ENCODE results near the gene LSS.

LSS gene

GRCh38 chr21:46219591-46220239, 8.9 kb downstream of the LSS start:
- no peak for DNase-seq (ENCODE audit: low read depth in 4 of 4, low spot score in 1 of 4)

GRCh38 chr21:46218906-46219590, 9.5 kb downstream of the LSS start:
- no peak for DNase-seq (ENCODE audit: low read depth in 4 of 4, low spot score in 1 of 4)

DNA sequence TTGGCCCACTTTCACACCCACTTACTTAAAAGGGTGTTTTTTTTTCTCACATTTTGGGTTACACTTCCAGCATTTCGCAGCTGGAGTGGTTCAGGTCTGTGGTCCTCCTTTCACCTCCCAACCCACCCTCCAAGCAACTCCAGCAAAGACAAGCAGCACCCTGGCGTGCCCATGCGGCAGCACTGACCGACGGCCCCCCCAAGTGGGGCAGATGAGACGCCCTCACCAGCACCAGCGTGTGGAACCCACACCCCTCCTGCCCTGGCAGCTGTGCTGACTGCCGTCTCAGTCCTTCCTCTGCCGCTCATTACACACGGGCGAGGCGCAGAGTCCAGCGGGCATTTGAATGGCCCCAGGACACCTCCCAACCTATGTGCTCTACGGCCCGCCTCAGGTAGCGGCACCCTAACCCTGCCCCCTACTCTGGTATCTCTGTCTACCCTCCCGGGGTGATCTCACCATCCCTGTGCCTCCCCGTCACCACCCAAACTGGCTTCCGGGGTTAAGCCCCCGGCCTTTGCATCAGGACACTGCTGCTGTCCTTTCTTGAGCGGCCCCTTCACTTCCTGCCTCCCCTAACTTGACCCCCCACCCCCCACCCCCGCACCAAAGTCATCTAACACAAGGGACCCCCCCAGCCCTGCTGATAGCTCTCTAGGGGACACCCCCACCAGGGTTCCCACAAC, 10.9 kb downstream of the LSS start:
- no peak for DNase-seq (ENCODE audit: low read depth in 4 of 4, low spot score in 1 of 4)

DNA sequence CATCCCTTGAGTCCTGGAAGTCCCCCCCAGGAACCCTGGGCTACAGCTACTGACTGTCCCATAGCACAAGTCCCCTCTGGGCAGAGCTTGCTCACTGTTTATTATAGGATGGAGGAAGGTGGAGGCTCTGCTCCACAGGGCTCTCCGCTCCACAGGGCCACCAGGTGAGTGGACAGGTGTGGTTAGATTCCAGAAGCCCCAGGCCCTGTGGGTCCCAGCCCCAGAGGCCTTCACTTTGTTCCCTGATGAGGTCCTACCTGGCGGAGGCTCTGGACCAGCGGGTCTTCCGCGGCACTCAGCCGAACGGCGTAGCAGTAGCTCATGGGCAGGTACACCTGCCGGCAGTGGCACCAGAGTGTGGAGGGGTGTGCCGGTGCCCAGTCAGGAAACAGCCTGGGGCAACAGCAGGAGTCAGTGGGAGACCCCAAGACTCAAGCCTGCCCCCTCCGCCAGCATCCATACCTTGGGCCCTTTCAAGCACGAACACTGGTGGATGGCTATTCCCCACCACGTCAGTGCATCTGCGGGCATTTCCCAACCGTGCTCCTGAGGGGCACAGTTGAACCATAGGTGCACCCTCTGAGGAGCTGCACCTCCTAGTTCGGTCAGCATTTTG, 12.3 kb downstream of the LSS start:
- DNase-seq (ENCODE audit: low read depth in 4 of 4, low spot score in 1 of 4) = no peak

DNA sequence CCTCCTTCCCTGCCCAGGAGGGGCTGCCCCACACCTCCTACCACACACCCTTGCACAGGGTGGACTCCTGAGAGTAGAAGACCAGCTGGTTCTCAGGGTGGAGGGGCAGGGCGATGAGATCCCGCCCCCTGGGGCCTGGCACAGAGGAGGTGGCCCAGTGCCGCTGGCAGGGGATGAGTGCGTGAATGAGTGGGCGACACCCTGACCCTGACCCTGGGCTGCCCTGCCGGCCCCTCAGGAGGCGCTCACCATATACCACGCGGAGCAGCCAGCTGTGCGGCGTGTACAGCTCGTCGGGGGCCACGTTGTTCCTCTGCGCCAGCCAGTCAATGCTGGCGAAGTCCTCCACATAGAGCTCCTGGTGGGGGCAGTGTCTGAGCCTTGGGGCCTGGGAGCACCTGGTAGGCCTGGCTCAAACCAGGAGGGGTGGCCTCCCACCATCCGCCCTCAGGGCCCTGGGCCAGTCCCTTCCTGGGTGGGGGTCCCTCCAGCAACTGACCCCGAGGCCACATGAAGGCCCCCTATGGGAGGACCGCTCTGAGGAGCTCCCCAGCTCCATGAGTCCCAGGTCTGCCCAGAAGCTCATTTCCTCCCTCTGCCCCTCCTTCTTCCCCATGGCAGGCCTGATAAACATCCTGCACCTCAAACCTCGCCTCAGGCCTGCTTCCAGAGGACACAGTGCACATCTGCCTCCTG, 13.0 kb downstream of the LSS start:
- no peak for DNase-seq (ENCODE audit: low read depth in 4 of 4, low spot score in 1 of 4)

- DNase-seq (ENCODE audit: low read depth in 4 of 4, low spot score in 1 of 4) = no peak
These were observed 13.9 kb downstream of the LSS start for GRCh38 chr21:46214478-46215340.

GRCh38 chr21:46213620-46214286, 14.8 kb downstream of the LSS start:
- no peak for DNase-seq (ENCODE audit: low read depth in 4 of 4, low spot score in 1 of 4)

DNA sequence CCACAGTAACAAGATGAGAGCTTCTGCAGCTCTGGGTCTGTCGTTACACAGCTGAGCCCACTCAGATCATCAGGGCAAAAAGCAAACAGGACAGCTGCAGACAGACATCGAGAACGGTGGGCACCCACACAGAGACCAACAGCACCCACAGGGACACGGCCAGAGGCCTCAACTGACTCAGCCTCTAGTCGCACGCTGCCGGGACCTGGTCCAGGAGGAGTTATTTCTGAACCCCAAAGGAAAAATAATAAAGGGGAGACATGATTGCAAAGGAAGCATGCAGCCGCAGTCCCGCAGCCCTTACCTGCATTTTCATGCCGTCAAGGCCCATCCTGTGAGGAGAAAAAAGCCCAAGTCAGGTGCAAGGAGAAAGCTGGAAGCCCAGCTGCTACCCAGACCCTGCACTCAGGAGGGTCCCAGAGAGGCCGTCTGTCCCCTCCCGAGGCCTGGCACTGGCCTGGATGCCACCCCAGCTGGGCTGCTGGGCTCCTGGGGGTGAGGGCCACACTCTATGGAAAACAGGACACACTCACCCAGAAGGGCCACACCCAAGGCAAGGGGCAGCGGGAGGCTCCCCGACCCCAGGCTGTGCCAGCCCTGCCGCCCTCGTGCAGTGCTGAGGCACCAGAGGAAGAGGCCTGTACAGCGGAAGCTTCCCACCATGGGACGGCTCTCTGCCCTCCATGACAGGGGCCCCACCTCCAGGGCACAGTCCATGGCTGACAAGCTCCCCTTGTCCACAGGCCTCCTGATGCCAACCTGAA, 15.7 kb downstream of the LSS start:
- DNase-seq (ENCODE audit: low read depth in 4 of 4, low spot score in 1 of 4) = no peak

GRCh38 chr21:46211786-46212720, 16.5 kb downstream of the LSS start:
- no peak for DNase-seq (ENCODE audit: low read depth in 4 of 4, low spot score in 1 of 4)

- DNase-seq (ENCODE audit: low read depth in 4 of 4, low spot score in 1 of 4) = no peak
These were observed 17.2 kb downstream of the LSS start for GRCh38 chr21:46211376-46211775.

- no peak for DNase-seq (ENCODE audit: low read depth in 4 of 4, low spot score in 1 of 4)
These were observed 18.0 kb downstream of the LSS start for GRCh38 chr21:46210378-46211136.

DNA sequence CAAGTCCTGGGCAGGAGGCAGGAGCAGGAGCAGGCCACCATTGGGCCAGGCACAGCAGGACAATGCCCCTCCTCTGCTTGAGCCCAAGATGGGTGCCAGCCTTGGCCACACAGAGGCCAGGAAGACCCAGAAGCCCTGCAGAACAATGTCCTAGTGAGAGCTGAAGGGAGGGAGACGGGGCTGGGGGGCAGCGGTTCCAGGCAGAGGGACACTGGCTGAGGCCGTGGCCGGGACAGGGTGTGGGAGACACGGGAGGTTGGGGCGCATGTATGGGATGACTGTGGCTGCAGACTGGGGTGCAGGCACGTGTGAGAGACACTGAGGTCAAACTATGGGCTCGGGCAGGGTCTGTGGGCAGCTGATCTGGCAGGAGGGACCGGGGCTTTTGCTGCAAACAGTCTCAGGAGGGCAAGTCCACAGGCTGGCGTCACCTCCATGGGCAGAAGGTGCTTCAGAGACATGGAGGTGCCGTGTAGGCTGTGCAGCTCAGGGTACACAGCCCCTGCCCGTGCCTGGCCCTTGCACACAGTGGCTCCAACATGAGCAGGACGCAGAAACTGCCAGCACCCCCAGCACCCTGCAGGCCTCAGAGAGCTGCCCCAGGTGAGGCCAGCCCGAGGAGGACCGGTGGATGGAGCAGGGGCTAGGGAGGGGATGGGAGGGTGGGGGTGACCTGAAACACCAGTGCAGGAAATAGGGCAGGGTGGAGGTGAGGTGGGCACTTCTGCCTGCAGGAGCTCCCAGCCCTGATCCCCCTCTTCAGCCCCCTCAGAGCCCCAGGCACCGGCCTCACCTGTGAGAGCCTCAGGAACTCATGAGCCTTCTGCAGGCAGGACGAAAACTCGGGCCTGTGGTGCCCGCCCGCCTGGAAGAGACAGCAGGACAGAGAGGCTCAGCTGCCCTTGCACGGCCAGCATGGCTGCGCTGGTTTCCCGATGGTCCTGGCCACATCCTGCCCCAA, 19.5 kb downstream of the LSS start:
- no peak for DNase-seq (ENCODE audit: low read depth in 4 of 4, low spot score in 1 of 4)

GRCh38 chr21:46207920-46208591, 20.5 kb downstream of the LSS start:
- DNase-seq (ENCODE audit: low read depth in 4 of 4, low spot score in 1 of 4) = no peak

- DNase-seq (ENCODE audit: low read depth in 4 of 4, low spot score in 1 of 4) = no peak
These were observed 21.3 kb downstream of the LSS start for GRCh38 chr21:46207006-46207919.
